GM10847 (cell line): ENCODE measurements around the gene IQCE.

Source experiments
- POLR2A ChIP-seq: IDR thresholded peaks from 2 replicates; pipeline ENCODE4 v1.6.1; 2011; ENCODE audit not compliant: insufficient read length; ENCODE audit errors: extremely low read depth

IQCE gene

DNA sequence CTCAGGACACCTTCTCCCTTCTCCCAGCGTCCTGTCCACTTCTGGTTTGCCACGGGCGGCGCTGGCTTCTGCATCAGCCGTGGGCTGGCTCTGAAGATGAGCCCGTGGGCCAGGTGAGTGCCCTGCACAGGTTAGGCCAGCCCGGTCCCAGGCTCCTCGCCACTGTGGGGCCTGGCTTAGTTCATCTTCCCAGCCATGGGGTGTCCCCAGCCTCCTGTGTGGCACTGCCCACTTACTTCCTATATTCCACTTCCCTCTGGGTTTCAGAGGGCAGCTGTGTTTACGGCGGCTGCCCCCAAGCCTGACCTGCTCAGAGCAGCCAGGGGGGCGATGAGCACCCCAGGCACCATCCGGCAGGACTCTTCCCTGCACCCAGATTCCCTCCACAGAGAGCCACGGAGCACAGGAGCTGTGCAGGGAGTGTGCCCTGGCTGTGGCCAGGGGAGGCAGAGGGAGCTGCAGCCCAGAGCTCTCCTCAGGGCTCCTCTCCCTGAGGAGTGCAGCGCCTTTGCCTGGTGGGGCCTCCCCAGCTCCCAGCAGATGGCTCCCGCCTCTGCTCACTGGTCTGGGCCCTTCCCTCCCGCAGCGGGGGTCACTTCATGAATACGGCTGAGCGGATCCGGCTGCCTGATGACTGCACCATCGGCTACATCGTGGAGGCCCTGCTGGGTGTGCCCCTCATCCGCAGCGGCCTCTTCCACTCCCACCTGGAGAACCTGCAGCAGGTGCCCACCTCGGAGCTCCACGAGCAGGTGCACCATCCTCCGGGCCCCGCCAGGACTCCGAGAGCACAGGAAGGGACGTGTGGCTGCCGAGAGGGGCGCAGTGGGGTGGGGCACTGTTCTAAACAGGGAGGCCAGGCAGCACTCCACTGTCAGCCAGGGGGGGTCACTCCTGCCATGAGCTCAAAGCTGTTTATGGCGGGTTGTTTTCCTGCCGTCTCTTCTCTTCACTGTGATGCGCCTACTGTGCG lies 32.8 kb upstream of the IQCE start:
- no peak for TF ChIP-seq POLR2A

DNA sequence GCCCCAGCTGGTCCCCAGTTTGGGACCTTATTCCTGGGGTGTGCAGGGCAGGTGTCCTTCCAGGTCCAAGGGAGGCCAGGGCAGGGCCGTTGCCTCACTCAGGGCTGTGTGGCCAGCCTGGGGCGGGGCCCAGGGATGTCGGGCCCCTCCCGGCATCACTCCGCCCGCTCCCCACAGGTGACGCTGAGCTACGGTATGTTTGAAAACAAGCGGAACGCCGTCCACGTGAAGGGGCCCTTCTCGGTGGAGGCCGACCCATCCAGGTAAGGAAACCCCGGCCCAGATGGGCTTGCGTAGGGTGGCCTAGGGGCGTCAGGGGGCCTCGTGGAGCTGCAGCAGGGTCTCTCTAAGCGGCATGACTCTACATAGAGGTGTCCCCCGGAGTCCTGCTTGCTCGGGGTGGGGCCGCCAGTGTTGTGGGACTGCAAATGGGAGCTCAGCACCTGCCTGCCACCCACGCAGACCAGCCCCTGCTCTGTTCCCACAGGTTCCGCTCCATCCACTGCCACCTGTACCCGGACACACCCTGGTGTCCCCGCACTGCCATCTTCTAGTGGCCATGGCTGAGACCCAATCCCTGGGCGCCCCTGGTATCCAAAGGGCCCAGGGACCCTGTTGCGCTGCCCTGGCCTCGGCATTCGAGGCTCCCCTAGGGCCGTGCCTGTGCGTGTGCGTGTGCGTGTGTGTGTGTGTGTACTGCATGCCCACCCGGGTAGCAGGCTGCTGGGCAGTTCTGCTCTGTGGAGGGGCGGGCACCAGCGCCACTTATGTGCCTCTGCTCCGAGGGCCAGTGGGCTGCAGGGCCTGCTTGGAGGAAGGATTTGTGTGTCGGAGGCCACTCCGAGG lies 31.9 kb upstream of the IQCE start:
- TF ChIP-seq POLR2A = no peak

DNA sequence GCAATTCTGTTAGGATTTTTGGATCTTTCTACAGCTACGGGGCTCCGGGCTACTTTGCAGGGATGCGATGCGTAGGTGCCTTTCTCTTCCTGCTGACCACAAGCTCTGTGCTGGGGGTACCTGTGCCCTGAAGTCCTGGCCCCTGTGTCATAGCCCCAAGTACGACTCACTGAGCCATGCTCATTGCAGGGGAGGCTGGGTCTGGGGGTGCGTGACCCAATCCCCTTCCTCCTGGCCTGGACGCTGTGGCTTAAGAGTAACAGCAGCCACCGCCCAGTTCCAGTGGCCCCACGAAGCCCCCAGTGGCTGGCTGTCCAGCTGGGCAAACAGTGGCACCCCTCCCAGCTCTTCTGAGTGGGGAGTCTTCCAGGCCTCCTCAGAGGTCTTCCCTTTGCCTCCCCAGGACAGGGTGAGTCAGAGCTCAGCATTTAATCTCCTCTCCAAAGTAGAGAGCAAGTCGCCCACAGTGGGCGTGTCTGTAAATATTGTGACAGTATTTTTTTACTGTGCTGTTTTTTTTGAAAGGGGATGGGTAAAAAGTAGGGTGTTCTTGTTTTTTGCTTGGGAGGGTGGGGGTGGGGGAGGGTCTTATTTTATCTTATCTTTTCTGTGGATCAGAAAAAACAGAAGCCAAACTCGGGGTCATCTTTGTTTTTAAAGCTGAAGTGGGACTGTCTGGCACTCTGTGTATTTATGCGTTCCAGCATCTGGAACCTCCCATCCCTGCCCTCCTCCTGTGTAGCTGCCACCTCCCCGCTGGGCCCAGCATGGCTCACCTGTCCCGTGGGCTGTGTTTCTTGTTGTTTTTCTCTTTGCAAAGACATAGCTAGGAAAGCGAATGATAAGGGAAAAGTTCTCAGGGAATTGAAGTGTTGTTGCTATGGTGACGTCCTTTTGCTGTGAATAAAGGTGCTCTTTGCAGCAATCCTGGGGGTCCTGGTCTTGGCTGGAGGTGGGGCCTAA lies 31.0 kb upstream of the IQCE start:
- no peak for TF ChIP-seq POLR2A

DNA sequence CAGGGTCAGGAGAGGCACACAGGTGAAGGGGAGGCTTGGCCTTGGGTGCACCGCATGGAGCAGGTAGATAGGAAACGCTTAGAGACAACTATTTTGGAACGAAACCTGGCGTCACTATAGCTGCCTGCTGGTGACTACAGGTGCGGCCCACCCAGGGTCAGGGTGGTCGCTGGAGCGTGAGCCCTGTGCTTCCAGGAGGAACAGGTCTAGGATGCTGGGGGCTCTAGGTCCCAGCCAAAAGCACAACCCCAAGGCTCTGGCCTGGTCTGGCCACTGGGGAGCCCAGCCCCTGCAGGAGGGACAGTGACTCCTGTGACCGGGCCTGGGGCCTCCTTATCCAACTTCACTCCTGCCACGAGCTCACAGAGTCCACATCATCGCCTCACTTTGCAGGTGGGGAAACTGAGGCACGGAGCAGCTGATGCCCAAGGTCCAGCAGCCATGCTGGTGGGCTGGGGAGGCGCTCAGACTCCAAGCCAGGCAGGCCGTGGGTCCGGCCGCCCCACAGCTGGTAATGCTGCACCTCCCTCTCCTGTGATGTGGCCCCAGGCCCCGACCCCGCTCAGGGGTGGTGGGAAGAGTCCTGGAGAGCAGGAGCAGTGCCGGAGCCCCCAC lies 30.2 kb upstream of the IQCE start:
- no peak for TF ChIP-seq POLR2A

DNA sequence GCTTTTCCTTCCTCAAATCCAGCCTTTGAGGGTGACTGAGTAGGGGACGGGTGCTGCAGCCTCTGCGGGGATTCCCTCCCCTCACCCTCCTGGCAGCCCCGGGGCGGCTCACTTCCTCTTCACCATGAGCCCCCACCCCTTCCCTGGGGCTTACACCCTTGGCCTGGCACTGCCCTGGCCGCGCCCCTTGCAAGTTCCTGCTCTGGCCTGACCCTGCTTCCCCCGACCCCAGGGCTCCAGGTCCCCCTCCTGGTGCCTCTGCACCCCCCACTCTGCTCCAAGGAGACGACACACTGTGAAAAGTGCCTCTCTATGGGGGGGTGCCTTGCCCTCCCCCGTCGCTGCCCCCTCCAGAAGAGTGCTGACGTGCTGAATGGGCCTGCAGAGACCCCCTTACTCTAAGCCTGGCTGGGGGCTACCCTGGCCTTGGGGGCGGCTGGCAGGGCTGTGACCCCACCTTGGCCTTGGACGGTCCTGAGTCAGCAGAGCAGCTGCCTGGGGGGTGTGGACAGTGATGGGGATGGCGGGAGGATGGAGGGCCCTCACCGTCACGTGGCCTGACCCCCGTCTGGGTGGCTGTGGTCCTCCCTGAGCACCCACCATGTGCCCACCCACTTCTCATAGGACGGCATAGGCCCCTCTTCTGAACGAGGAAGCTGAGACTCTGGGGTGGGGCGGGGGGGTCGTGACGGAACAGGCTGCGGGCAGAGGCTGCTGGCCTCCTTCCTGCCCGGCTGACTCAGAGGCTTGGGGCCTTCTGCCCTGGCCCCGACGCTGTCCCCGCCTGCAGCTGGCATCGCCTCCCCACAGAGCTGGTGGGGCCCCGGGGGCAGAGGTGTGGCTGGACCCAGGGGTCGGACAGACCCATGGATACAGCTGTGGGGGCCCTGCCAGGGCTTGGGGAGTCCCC lies 29.4 kb upstream of the IQCE start:
- TF ChIP-seq POLR2A = no peak

DNA sequence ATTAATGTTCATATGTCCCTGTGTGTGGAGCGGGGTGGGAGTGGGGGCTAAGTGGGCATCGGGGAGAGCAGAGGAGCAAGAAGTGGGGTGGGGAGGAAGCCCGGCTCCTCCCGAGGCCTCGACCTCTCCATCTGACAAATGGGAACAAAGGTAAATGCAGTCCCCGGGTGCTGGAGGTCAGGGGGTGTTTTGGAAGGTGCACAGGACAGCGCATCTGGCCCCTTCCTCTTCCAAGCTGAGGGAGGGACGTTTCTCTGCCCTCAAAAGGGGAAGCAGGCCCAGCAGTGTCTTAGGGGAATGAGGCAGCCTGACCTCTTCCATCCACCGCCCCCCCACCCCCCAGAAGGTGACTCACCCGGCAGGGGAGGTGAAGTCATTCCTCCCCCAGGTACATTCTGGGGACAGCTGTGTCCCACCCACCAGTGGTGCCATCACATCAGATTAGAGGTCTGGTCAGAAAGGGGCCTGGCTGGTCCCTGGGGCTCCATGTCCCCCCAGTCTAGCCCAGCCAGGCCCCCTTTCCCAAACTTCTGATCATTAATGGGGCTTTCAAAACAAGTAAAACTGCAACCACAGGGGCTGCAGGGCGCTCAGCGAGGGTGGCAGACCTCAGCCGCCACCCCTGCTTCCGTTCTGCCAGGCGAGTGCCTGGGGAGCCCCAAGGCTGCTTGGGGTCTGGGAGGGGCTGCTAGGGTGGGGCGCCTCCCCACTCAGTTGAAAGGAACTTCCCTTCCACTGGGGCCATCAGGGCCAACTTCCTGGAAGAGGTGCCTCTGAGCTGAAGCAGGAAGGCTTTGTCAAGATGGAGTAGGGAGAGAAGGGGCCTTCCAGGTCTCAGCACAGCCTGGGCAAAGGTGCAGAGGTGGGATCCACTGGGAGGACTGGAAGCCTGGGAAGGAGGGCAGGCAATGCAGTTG lies 28.4 kb upstream of the IQCE start:
- TF ChIP-seq POLR2A = no peak

DNA sequence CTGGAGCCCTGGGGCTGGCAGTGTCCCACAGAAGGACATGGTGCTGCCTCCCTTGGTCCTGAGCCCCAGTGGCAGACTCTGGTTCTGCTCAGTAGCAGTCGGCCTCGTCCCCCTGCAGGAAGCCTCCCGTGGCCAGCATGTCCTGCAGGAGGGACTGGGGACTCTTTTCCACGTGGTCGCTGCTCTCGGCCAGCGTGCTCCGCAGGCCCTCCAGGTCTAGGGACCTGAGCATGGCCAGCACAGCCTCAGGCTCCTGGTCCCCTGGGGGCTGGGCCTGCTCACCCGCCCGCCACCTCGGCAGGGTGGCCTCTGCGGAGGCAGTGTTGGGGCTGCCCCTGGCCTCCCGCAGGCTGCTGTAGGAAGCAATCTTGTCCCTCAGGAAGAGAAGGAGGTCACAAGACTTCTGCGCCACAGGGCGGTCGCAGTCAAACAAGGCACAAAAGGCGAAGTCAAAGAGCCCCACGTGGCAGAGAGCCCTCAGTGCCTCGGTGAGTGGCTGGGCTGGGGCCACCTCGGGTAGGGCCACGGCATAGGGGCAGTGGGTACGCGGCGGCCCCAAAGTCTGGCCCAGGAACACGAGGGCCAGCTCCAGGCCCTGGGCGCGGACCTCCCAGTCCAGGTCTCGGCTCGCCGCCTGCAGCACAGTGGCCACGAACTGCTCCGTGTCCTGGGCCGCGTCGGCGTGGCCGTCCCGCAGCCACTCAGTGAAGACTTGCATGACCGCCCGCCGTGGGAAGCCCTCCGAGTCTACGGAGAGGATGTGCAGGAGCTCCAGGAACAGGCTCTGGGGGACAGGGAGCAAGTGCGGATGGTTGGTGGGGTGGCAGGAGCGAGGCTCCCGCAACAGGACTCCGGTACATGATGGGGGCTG lies 20.6 kb upstream of the IQCE start:
- TF ChIP-seq POLR2A = no peak

DNA sequence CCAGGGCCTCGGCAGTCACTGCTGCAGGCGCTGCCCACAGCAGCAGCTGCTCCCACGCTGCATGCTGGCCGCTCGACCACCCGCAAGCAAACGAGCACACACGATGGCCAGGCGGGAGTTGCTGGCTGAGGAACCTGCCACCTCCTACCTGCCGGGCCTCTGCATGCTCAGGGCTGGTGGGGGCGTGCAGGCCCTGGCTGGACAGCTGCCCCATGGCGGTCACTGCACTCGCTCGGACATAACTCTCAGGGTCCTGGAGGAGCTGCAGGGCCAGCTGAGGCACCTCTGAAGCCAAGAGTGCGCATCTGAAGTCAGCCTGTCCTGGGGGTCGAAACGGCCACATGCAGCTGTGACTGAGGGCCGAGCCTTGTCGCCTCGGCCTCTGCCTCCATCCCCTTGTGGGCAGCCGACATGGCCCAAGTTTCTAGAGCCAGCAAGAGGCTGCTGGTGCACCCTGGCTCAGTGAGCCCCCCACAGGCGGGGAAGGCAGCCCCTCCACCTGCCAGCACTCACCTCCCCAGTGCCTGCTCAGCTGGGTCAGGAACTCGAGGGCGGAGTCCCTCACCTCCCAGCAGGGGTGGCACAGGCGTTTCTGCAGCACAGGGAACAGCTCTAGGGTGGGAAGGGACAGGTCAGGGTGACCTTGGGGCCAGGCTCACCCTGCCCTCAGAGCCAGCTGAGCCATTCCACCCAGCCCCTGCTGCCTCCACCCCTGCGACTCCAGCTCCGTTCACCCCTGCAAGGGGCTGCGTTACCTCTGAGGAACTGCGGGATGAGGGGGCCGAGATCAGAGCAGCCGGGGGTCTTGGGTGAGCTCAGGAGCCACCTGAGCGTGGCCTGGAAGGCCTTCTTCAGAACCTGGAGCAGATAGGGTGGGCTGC lies 19.5 kb upstream of the IQCE start:
- no peak for TF ChIP-seq POLR2A

DNA sequence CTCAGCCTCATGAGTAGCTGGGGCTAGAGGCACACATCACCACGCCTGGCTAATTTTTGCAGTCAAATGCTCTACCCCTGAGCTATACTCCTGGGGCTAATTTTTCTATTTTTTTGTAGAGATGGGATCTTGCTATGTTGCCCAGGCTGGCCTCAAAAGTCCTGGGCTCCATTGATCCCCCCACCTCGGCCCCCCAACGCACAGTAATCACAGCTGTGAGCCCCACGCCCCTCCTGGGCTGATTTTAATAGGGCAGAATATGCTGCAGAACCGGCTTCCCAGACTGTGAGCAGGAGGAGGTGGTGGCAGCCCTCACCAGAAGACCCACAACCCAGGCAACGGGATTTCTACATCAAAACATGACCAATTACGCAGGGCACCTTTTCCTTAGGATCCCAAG lies 18.6 kb upstream of the IQCE start:
- no peak for TF ChIP-seq POLR2A

DNA sequence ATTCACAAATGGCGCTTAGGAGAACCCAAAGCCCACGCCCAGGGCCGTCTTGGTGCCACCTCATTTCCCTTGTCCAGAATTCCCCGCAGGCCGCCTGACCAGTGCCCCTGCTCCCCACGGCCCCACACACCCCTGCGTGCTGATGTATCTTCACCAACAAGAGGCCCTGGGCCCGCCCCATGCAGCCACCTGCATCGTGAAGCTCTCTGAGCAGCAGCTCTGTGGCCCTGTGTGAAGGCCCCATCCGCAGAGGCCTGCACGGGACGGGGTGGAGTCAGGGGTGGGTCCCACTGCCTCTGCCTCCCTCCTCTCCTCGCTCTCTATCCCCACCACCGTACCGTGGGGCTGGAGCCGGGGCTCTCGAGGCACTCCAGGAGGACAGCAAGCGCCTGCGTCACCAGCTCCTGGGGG lies 18.1 kb upstream of the IQCE start:
- TF ChIP-seq POLR2A = no peak

DNA sequence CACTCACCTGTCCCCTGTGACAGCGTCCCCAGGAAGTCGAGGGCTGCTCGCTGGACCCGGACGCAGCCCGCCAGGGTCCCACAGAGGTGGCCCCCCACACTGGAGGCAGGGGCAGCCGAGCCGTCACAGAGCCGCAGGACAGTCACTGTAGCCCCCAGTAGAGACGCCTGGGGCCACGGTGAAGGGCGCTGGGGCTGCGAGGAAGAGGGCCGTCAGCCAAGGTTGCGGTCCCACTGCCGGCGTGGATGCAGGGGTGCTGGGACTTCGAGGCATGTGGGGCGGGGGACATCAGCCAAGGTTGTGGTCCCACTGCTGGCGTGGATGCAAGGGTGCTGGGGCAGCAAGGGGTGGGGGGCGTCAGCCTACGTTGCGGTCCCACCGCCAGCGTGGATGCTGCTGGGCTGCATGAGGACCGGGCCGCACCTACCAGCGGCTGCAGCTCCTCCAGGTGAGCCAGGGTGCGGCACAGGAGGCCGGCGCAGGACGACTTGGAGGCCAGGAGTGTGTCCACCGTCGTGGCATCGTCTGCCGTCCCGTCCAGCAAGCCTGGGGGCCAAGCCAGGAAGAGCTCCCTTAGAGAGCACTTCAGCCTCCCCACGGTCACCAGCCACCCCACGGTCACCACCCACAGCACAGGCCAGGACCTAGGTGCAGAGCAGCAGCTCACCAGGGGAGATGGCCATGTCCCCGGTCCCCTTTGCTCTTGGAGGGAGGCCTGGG lies 17.3 kb upstream of the IQCE start:
- TF ChIP-seq POLR2A = no peak
